Measurements from ENCODE around the gene PURA.
"Not testable (repeated sequence)": the region's sequence is repeated elsewhere in the genome, so short reads cannot be mapped to it uniquely, and the experiment has no call there.

Gene PURA

DNA sequence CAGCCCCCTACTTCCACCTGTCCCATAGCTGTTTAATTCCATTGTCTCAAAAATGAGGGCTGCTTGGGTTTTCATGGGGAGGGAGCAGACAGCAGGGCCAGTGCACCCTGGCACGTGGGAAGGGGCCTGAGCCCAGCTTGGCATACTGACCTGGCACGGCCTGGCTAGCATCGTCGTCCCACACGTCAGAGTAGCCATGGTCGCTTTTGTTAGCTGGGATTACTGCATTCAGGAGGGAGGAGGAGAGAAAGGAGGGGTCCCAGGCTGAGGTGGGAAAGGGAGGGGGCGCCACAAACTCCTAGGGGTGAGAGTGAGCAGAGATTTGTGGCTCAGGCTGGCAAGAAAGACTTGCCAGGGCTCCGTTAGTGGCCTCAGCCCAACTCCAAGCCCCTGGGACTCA, 40.0 kb downstream of the PURA start:
- H3K4me3 ChIP-seq (ENCODE audit: low read length in 2 of 2) = no peak overlapping the region
- no peaks in the 10 kb centered on the region for H3K9me3 ChIP-seq (ENCODE audit: control insufficient read depth in 2 of 2, low read length in 2 of 2)
- no peaks in the 10 kb centered on the region for H3K36me3 ChIP-seq (ENCODE audit: control insufficient read depth in 2 of 2, insufficient read depth in 2 of 2, low read length in 2 of 2)
- peaks cover 5 to 13% of the 10 kb centered on the region in 2 donors for H3K4me1 ChIP-seq (ENCODE audit: control insufficient read depth in 2 of 2, insufficient read depth in 2 of 2, low read length in 2 of 2)
- H3K27me3 ChIP-seq (ENCODE audit: control insufficient read depth in 2 of 2, insufficient read depth in 2 of 2, low read length in 2 of 2) = no peaks in the 10 kb centered on the region
- H3K27ac ChIP-seq (ENCODE audit: low read depth in 2 of 2, low read length in 2 of 2) = no peak overlapping the region
- no peak overlapping the region for H3K9ac ChIP-seq (ENCODE audit: low read depth in 1 of 2, low read length in 2 of 2)

DNA sequence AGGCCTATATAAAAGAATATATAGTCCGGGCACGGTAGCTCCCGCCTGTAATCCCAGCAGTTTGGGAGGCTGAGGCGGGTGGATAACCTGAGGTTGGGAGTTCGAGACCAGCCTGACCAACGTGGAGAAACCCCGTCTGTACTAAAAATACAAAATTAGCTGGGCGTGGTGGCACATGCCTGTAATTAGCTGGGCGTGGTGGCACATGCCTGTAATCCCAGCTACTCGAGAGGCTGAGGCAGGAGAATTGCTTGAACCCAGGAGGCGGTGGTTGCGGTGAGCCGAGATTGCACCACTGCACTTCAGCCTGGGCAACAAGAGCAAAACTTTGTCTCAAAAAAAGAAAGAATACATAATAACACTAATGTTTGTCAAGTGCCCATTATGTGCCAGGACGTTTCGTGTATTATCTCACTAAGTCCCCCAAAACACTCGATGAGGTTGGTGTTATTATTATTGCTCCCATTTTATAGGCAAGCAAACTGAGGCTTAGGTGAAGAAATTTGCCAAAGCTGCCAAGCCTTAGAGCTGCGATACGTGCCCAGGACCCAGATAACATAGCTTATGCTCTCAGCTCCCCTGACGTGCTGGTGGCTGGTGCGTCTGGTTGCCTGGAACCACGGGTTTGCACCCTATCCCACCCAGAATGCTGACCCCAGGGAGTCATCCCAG, 40.9 kb downstream of the PURA start:
- H3K4me3 ChIP-seq (ENCODE audit: low read length in 2 of 2); H3K27ac ChIP-seq (ENCODE audit: low read depth in 2 of 2, low read length in 2 of 2); H3K27me3 ChIP-seq (ENCODE audit: control insufficient read depth in 2 of 2, insufficient read depth in 2 of 2, low read length in 2 of 2); H3K9ac ChIP-seq (ENCODE audit: low read depth in 1 of 2, low read length in 2 of 2); H3K9me3 ChIP-seq (ENCODE audit: control insufficient read depth in 2 of 2, low read length in 2 of 2); H3K36me3 ChIP-seq (ENCODE audit: control insufficient read depth in 2 of 2, insufficient read depth in 2 of 2, low read length in 2 of 2): not testable (repeated sequence)
- peaks cover 5 to 13% of the 10 kb centered on the region in 2 donors for H3K4me1 ChIP-seq (ENCODE audit: control insufficient read depth in 2 of 2, insufficient read depth in 2 of 2, low read length in 2 of 2)

- Histone ChIP-seq H3K36me3 (ENCODE audit: control insufficient read depth in 2 of 2, insufficient read depth in 2 of 2, low read length in 2 of 2) (no peaks in the 10 kb centered on the region), H3K4me3 (ENCODE audit: low read length in 2 of 2) (peak overlapping the region; percentile 53 to 55), H3K9me3 (ENCODE audit: control insufficient read depth in 2 of 2, low read length in 2 of 2) (no peaks in the 10 kb centered on the region), H3K27ac (ENCODE audit: low read depth in 2 of 2, low read length in 2 of 2) (no peak overlapping the region), H3K27me3 (ENCODE audit: control insufficient read depth in 2 of 2, insufficient read depth in 2 of 2, low read length in 2 of 2) (no peaks in the 10 kb centered on the region), H3K4me1 (ENCODE audit: control insufficient read depth in 2 of 2, insufficient read depth in 2 of 2, low read length in 2 of 2) (peaks cover 8 to 13% of the 10 kb centered on the region in 2 donors), H3K9ac (ENCODE audit: low read depth in 1 of 2, low read length in 2 of 2) (peak overlapping the region in 1 of 2 donors; percentile 56)
Observed at GRCh38 chr5:140157032-140157781, 43.3 kb downstream of the PURA start.

- Histone ChIP-seq H3K9me3 (ENCODE audit: control insufficient read depth in 2 of 2, low read length in 2 of 2) (no peaks in the 10 kb centered on the region), H3K27me3 (ENCODE audit: control insufficient read depth in 2 of 2, insufficient read depth in 2 of 2, low read length in 2 of 2) (no peaks in the 10 kb centered on the region)
Observed at GRCh38 chr5:140159014-140159927, 45.4 kb downstream of the PURA start.

DNA sequence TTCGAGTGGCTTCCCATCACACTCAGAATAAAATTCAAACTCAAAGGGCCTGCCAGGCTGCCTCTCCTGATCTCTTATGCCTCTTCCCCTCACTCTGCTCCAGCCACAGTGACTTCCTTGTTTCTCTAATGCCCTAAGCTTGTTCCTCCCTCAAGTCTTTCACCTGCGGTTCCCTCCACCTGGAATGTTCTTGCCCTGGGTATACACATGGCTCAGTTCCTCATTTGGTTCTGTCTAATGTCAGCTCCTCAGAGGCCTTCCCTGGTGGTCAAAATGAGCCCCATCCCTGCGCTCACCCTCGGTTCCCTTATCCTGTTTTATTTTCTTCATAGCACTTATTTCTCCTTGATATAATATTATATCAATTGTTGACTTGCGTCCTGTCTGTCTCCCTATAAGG, 48.4 kb downstream of the PURA start:
- Histone ChIP-seq H3K27ac (ENCODE audit: low read depth in 2 of 2, low read length in 2 of 2) (no peak overlapping the region), H3K27me3 (ENCODE audit: control insufficient read depth in 2 of 2, insufficient read depth in 2 of 2, low read length in 2 of 2) (no peaks in the 10 kb centered on the region), H3K4me1 (ENCODE audit: control insufficient read depth in 2 of 2, insufficient read depth in 2 of 2, low read length in 2 of 2) (peaks cover 7 to 28% of the 10 kb centered on the region in 2 donors), H3K9ac (ENCODE audit: low read depth in 1 of 2, low read length in 2 of 2) (no peak overlapping the region), H3K36me3 (ENCODE audit: control insufficient read depth in 2 of 2, insufficient read depth in 2 of 2, low read length in 2 of 2) (no peaks in the 10 kb centered on the region), H3K4me3 (ENCODE audit: low read length in 2 of 2) (no peak overlapping the region), H3K9me3 (ENCODE audit: control insufficient read depth in 2 of 2, low read length in 2 of 2) (no peaks in the 10 kb centered on the region)

More at GRCh38 chr5:140159014-140159927, 45.4 kb downstream of the PURA start:
- Histone ChIP-seq H3K27ac (ENCODE audit: low read depth in 2 of 2, low read length in 2 of 2) (no peak overlapping the region), H3K4me1 (ENCODE audit: control insufficient read depth in 2 of 2, insufficient read depth in 2 of 2, low read length in 2 of 2) (peaks cover 9 to 13% of the 10 kb centered on the region in 2 donors), H3K36me3 (ENCODE audit: control insufficient read depth in 2 of 2, insufficient read depth in 2 of 2, low read length in 2 of 2) (no peaks in the 10 kb centered on the region), H3K9ac (ENCODE audit: low read depth in 1 of 2, low read length in 2 of 2) (no peak overlapping the region), H3K4me3 (ENCODE audit: low read length in 2 of 2) (no peak overlapping the region)

- Histone ChIP-seq H3K9ac (ENCODE audit: low read depth in 1 of 2, low read length in 2 of 2) (no peak overlapping the region), H3K4me3 (ENCODE audit: low read length in 2 of 2) (no peak overlapping the region), H3K27me3 (ENCODE audit: control insufficient read depth in 2 of 2, insufficient read depth in 2 of 2, low read length in 2 of 2) (no peaks in the 10 kb centered on the region), H3K9me3 (ENCODE audit: control insufficient read depth in 2 of 2, low read length in 2 of 2) (no peaks in the 10 kb centered on the region), H3K27ac (ENCODE audit: low read depth in 2 of 2, low read length in 2 of 2) (no peak overlapping the region), H3K4me1 (ENCODE audit: control insufficient read depth in 2 of 2, insufficient read depth in 2 of 2, low read length in 2 of 2) (peaks cover 4 to 28% of the 10 kb centered on the region in 2 donors), H3K36me3 (ENCODE audit: control insufficient read depth in 2 of 2, insufficient read depth in 2 of 2, low read length in 2 of 2) (no peaks in the 10 kb centered on the region)
Observed at GRCh38 chr5:140162781-140163180, 48.9 kb downstream of the PURA start.

GRCh38 chr5:140165101-140165922, 51.4 kb downstream of the PURA start:
- Histone ChIP-seq H3K27me3 (ENCODE audit: control insufficient read depth in 2 of 2, insufficient read depth in 2 of 2, low read length in 2 of 2) (no peaks in the 10 kb centered on the region), H3K4me1 (ENCODE audit: control insufficient read depth in 2 of 2, insufficient read depth in 2 of 2, low read length in 2 of 2) (peaks cover 7 to 28% of the 10 kb centered on the region in 2 donors), H3K27ac (ENCODE audit: low read depth in 2 of 2, low read length in 2 of 2) (peak overlapping the region; percentile 81 to 85), H3K9me3 (ENCODE audit: control insufficient read depth in 2 of 2, low read length in 2 of 2) (no peaks in the 10 kb centered on the region), H3K4me3 (ENCODE audit: low read length in 2 of 2) (peak overlapping the region in 1 of 2 donors; percentile 22), H3K36me3 (ENCODE audit: control insufficient read depth in 2 of 2, insufficient read depth in 2 of 2, low read length in 2 of 2) (no peaks in the 10 kb centered on the region), H3K9ac (ENCODE audit: low read depth in 1 of 2, low read length in 2 of 2) (peak overlapping the region in 1 of 2 donors; percentile 48)

GRCh38 chr5:140165923-140166270, 52.0 kb downstream of the PURA start:
- Histone ChIP-seq H3K9ac (ENCODE audit: low read depth in 1 of 2, low read length in 2 of 2) (peak overlapping the region in 1 of 2 donors; percentile 0), H3K4me3 (ENCODE audit: low read length in 2 of 2) (no peak overlapping the region), H3K27me3 (ENCODE audit: control insufficient read depth in 2 of 2, insufficient read depth in 2 of 2, low read length in 2 of 2) (no peaks in the 10 kb centered on the region), H3K36me3 (ENCODE audit: control insufficient read depth in 2 of 2, insufficient read depth in 2 of 2, low read length in 2 of 2) (no peaks in the 10 kb centered on the region), H3K9me3 (ENCODE audit: control insufficient read depth in 2 of 2, low read length in 2 of 2) (no peaks in the 10 kb centered on the region), H3K4me1 (ENCODE audit: control insufficient read depth in 2 of 2, insufficient read depth in 2 of 2, low read length in 2 of 2) (peaks cover 7 to 28% of the 10 kb centered on the region in 2 donors), H3K27ac (ENCODE audit: low read depth in 2 of 2, low read length in 2 of 2) (peak overlapping the region; percentile 81 to 85)

GRCh38 chr5:140166911-140167310, 53.0 kb downstream of the PURA start:
- H3K27me3 ChIP-seq (ENCODE audit: control insufficient read depth in 2 of 2, insufficient read depth in 2 of 2, low read length in 2 of 2) = no peaks in the 10 kb centered on the region
- no peak overlapping the region for H3K27ac ChIP-seq (ENCODE audit: low read depth in 2 of 2, low read length in 2 of 2)
- no peaks in the 10 kb centered on the region for H3K36me3 ChIP-seq (ENCODE audit: control insufficient read depth in 2 of 2, insufficient read depth in 2 of 2, low read length in 2 of 2)

More at GRCh38 chr5:140166911-140167310, 53.0 kb downstream of the PURA start:
- H3K4me1 ChIP-seq (ENCODE audit: control insufficient read depth in 2 of 2, insufficient read depth in 2 of 2, low read length in 2 of 2) = peaks cover 7 to 25% of the 10 kb centered on the region in 2 donors
- no peak overlapping the region for H3K4me3 ChIP-seq (ENCODE audit: low read length in 2 of 2)
- no peaks in the 10 kb centered on the region for H3K9me3 ChIP-seq (ENCODE audit: control insufficient read depth in 2 of 2, low read length in 2 of 2)
- H3K9ac ChIP-seq (ENCODE audit: low read depth in 1 of 2, low read length in 2 of 2) = no peak overlapping the region

Data from mucosa of rectum (tissue), 2 donors.